Kidney epithelial cell (primary cell): ENCODE data around the gene CIAO2A. TPM values are rescaled to one million over a fixed set of nuclear protein-coding genes. Genes with fewer than 3 reads are reported as not detected.

Experiments used
- DNase-seq: peaks from one replicate; pipeline ENCODE4 v3.0.0-alpha.2; 2010; ENCODE audit warnings: low read depth
- H3K27me3 ChIP-seq: 2 replicates; pipeline ENCODE4 v1.6.0; 2011; ENCODE audit warnings: low read length; ENCODE audit not compliant: control insufficient read depth, insufficient read depth
- H3K36me3 ChIP-seq: 2 replicates; pipeline ENCODE4 v1.5.1; 2011; ENCODE audit warnings: low read length; ENCODE audit not compliant: control insufficient read depth, insufficient read depth
- H3K4me3 ChIP-seq: 2 replicates; pipeline ENCODE4 v1.5.1; 2011; ENCODE audit warnings: low read depth, mild to moderate bottlenecking, control low read depth, low read length
- CTCF ChIP-seq: IDR thresholded peaks from 2 replicates; pipeline ENCODE4 v1.5.1; 2011; ENCODE audit warnings: mild to moderate bottlenecking, moderate library complexity, low read length, control low read depth, inconsistent platforms; ENCODE audit not compliant: insufficient read depth, poor library complexity, severe bottlenecking
- total RNA-seq: library from RNA; depleted of rRNA; stranded (reverse); fragments of >200 nt; gene quantifications from 2 replicates; pipeline ENCODE4 v1.2.3, GENCODE V29; 2015

CIAO2A gene
- total RNA-seq, 1 donor from 2014 or later: 84.6 TPM

- DNase-seq: no peak
- Histone ChIP-seq H3K4me3 (peak overlapping the region; percentile 76), H3K27me3 (no peaks in the 10 kb centered on the region), H3K36me3 (no peaks in the 10 kb centered on the region)
- TF ChIP-seq CTCF: peak; percentile 32
Observed at GRCh38 chr15:64096668-64097384, 3.2 kb upstream of the CIAO2A start.

GRCh38 chr15:64095795-64096667 lies 2.4 kb upstream of the CIAO2A start, which contains the start of gene SNX1:
TSS of gene SNX1 (plus strand) at chr15:64095982. CDS start at chr15:64096014, 32 bp downstream.
- TF ChIP-seq CTCF: no peak
- peak; percentile 63 for DNase-seq
- peak within 1 kb of the TSS; percentile 76 for H3K4me3 ChIP-seq
- no peaks in the 10 kb centered on the region for H3K36me3 ChIP-seq
- no peaks in the 10 kb centered on the region for H3K27me3 ChIP-seq

GRCh38 chr15:64095431-64095794 lies 1.8 kb upstream of the CIAO2A start:
- TF ChIP-seq CTCF: no peak
- DNase-seq: no peak
- peak overlapping the region; percentile 76 for H3K4me3 ChIP-seq
- no peaks in the 10 kb centered on the region for H3K27me3 ChIP-seq
- H3K36me3 ChIP-seq: no peaks in the 10 kb centered on the region

GRCh38 chr15:64092864-64093626 lies 593 bp downstream of the CIAO2A start:
- no peak for DNase-seq
- peaks cover 1% of the 10 kb centered on the region for H3K36me3 ChIP-seq
- no peaks in the 10 kb centered on the region for H3K27me3 ChIP-seq
- no peak for TF ChIP-seq CTCF
- peak overlapping the region; percentile 90 for H3K4me3 ChIP-seq

GRCh38 chr15:64092075-64092820 lies 1.4 kb downstream of the CIAO2A start:
- Histone ChIP-seq H3K27me3 (no peaks in the 10 kb centered on the region), H3K4me3 (no peak overlapping the region), H3K36me3 (peaks cover 1% of the 10 kb centered on the region)
- TF ChIP-seq CTCF: no peak
- no peak for DNase-seq
